Measurements from ENCODE around the gene NCAM1.

Gene NCAM1

GRCh38 chr11:113118104-113118503 lies 156.9 kb downstream of the NCAM1 start:
- TF ChIP-seq CTCF (conservative IDR thresholded peaks at IDR 0.05) (no peak), ZFX (IDR thresholded peaks at IDR 0.05) (no peak)
- no peak overlapping the region for H3K27ac ChIP-seq

GRCh38 chr11:113119074-113119473 lies 157.9 kb downstream of the NCAM1 start:
- H3K27ac ChIP-seq, result no peak overlapping the region
- TF ChIP-seq CTCF (conservative IDR thresholded peaks at IDR 0.05) (no peak), ZFX (IDR thresholded peaks at IDR 0.05) (no peak)

- no peak overlapping the region for H3K27ac ChIP-seq
- TF ChIP-seq ZFX (IDR thresholded peaks at IDR 0.05) (no peak), CTCF (conservative IDR thresholded peaks at IDR 0.05) (no peak)
Measured at GRCh38 chr11:113119966-113120736, 158.9 kb downstream of the NCAM1 start.

- no peak overlapping the region for H3K27ac ChIP-seq
- TF ChIP-seq CTCF (conservative IDR thresholded peaks at IDR 0.05), result no peak
- TF ChIP-seq ZFX (IDR thresholded peaks at IDR 0.05), result no peak
Measured at GRCh38 chr11:113121746-113122145, 160.5 kb downstream of the NCAM1 start.

GRCh38 chr11:113124006-113124405 lies 162.8 kb downstream of the NCAM1 start:
- TF ChIP-seq ZFX (IDR thresholded peaks at IDR 0.05) (no peak), CTCF (conservative IDR thresholded peaks at IDR 0.05) (no peak)
- no peak overlapping the region for H3K27ac ChIP-seq

GRCh38 chr11:113124578-113124977 lies 163.4 kb downstream of the NCAM1 start:
- TF ChIP-seq ZFX (IDR thresholded peaks at IDR 0.05) (no peak), CTCF (conservative IDR thresholded peaks at IDR 0.05) (no peak)
- H3K27ac ChIP-seq, result no peak overlapping the region

- H3K27ac ChIP-seq, result no peak overlapping the region
- TF ChIP-seq ZFX (IDR thresholded peaks at IDR 0.05), result no peak
- TF ChIP-seq CTCF (conservative IDR thresholded peaks at IDR 0.05), result no peak
Measured at GRCh38 chr11:113129261-113129992, 168.2 kb downstream of the NCAM1 start.
